Activated T-helper 1 cell treated with anti-CD3 and anti-CD28 coated beads, Interleukin-2, amount 50 U/mL, for 16 hours (primary cell): ENCODE data around the gene ZMYM5.
"Not testable (repeated sequence)": the region's sequence is repeated elsewhere in the genome, so short reads cannot be mapped to it uniquely, and the experiment has no call there.

Source experiments
- DNase-seq, 2 donors: peaks; one replicate each; pipeline ENCODE4 v3.0.0-alpha.2; 2020; ENCODE audit warnings: low read depth in 1 of 2, low spot score in 1 of 2

The ZMYM5 gene

GRCh38 chr13:19863323-19864023 is at the start of gene ZMYM5:
ZMYM5 (minus strand) TSS chr13:19863649; CDS start chr13:19852180, 11,469 bp downstream.
- peak; percentile 85 to 92 for DNase-seq

DNA sequence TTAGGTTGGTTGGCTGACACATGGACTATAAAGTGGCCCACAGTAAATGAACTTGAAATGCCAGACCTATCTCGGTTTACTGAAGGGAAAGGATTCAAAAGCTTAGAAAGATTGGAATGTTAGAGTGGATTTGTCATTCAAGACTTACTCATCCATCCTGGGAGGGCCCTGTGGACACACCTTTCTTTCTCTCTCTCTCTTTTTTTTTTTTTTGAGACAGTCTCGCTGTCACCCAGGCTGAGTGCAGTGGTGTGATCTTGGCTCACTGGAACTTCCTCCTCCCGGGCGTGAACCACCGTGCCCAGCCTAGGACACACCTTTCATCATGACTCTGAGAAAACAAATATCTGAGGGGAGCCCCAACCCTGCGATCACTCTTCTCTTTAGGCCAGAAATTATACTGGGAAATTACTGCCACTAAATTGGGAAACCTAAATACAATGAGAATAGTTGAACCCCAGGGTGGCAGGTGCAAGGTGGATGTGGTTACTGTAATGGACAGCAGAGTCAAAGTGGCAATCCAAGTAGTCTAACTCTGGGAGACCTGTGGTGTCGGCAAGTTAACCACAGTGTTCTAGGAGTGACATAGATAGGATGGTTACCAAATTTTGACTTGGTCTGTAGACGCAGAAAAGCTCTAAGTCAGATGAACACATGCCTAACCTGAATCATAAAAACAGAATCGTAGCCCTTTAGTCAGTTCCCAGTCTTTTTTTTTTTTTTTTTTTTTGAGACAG is 47.1 kb upstream of the ZMYM5 start:
- DNase-seq = no peak

DNA sequence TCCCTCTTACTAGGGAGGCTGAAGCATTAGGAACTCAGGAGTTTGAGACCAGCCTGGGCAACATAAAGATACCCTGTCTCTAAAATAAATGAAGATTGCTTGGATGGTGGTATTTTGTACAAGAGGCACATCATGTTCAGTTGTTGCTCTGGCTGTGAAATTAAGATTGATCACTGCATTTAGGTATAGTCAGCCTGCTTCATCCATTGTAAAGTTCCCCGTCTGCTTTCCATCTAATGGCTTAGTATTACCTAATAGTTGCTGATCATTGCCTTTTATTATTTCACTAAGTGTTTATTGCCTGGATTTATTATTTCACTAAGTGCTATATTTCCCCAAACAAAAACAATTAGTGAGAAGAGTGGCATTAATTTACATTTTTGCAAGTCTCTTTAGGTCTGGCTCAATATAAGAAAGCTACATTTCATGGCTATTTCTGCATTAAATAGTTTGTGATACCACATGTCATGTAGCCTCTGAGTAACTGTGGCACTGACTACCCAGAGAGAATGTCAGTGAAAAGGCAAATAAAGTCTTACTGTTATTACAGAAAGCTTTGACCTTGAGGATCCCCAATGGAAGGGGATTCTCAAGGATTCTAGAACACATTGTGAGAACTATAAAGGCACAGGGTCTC is 45.0 kb upstream of the ZMYM5 start:
- DNase-seq = no peak

DNA sequence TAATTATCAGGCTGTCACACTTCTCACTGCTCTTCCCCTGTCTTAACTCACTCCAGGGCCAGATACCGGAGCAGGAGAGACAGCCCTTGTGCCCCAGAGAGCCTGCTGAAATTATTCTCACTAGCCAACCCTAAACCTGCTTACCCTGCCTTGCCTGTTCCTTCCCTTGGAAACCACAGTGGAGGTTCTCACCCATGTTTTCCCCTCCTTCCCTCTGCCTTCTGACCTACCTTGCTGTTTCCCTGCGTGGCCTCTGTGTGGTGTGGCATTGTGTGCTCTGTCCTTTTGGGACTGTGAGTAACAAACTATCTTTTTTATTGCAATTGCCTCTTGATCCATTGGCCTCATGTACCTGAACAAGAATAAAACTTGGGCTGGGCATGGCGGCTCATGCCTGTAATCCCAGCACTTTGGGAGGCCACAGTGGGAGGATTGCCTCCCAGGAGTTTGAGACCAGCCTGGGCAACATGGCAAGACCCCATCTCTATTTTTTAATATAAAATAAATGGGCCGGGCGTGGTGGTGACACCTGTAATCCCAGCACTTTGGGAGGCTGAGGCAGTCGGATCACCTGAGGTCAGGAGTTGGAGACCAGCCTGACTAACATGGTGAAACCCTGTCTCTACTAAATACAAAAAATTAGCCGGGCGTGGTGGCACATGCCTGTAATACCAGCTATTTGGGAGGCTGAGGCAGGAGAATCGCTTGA is 42.2 kb upstream of the ZMYM5 start:
- DNase-seq = not testable (repeated sequence)

DNA sequence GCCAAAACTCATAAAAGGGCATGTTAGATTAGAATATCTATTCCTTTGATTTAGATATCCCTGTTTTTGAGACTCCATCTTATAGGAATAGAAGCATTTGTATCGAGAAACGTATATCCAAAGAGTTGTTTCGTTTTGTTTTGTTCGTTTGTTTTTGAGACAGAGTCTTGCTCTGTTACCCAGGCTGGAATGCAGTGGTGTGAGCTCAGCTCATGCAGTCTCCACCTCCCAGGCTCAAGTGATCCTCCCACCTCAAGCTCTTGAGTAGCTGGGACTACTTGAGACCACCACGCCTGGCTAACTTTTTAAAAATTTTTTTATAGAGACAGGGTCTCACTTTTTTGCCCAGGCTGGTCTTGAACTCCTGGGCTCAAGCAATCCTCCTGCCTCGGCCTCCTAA is 26.6 kb upstream of the ZMYM5 start:
- DNase-seq = no peak

DNA sequence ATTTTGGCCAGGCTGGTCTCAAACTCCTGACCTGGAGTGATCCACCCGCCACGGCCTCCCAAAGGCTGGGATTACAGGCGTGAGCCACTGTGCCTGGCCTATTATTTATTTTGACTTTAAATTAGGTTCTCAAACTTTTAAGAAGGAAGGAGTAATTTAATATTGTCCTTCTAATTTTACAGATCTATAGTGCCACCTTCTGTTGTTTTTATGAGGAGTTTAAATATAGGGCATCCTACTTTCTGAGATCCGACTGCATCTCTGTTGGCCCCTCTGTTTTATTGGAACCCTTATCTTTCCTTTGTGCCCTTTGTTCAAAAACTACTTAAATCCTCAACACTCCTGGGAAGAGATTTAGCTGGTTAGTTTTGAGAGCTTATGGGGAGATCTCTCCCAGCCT is 25.4 kb upstream of the ZMYM5 start:
- DNase-seq = no peak

DNA sequence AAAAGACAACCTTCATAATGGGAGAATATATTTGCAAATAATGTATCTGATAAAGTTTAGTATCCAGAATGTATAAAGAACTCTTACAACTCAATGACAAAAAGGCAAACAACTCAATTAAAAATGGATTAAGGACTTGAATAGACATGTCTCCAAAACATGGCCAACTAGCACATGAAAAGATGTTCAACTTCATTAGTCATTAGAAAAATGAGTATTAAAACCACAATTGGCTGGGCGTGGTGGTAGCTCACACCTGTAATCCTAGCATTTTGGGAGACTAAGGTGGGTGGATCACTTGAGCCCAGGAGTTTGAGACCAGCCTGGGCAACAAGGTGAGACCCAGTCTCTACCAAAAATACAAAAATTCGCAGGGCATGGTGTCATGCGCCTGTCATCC is 18.8 kb upstream of the ZMYM5 start:
- no peak for DNase-seq

GRCh38 chr13:19881641-19882040 is 18.2 kb upstream of the ZMYM5 start:
- no peak for DNase-seq

GRCh38 chr13:19864746-19865309 is 1.4 kb upstream of the ZMYM5 start:
- peak; percentile 51 to 58 for DNase-seq

DNA sequence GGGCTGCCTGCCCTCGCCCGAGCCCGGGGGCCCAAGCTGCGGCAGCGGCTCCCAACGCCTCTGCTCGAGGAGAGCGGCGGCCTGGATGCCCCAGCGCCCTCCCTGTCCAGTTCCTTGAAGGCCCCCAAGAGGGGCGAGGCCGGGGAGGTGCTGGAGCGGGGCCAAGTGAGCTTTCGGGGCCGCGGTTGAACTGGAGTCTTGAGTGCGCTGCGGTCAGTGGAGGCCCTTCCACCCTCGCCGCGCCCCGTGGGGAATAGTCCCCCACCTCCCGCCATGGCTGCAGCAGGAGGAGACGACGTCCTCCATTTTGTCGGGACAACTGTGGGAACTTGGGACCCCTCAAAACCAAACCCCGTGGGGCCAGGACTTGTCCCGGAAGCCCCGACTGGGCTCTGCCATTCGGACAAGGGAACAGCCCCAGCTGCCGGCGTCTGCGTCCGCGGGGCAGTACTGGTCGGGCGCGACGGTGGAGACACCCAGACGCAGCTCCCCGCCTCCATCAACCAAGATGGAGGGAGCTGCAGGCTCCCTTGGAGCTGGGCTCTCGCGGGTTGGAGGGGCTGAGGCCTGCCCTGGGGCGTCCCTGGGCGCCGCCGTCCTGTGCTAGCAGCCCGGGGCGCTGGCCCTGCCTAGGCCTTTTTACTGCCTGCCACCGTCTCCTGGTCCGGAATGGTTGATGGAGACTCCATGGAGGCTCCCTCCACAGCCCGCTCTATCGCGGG is 736 bp upstream of the ZMYM5 start:
- peak; percentile 41 to 44 for DNase-seq

DNA sequence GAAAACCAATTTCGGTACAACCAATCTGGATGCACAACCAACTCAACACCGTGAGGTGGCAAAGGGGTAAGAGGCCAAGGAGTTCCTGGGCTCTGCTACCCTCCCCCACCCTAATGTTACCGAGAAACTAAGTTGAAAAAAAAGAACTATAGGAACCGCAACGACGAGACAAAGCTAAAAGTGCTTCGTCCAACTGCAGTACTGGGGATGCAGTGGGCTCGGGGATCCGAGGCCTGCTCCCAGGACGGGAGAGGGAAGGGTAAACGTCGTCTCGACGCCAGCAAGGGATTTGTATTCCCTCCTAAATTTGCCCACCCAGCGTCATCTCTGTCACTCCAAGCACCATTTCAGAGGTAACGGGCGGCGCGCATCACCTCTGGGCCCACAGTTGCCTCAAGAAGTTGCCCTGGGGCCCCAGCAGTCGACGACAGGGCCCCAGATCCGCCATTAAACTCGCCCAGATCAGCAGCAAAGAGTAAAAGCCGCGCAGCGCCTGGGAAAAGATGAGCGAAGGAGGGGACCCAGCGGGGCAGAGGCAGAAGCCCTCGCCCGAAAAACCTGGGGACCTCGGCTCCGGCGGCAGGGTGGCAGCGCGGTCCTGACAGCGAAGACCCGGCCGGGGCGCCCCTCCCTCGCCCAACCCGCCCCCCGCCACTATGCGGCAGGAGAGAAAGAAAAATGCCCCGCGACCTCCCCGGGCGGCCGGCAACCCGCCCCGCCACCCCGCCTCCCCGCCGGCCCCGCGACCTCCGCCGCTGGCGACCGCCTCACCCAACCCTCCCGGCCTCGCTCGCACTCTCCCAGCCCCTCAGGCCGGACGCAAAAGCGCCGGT is 752 bp downstream of the ZMYM5 start:
- peak; percentile 20 to 28 for DNase-seq

GRCh38 chr13:19861762-19862161 is 1.7 kb downstream of the ZMYM5 start:
- no peak for DNase-seq

DNA sequence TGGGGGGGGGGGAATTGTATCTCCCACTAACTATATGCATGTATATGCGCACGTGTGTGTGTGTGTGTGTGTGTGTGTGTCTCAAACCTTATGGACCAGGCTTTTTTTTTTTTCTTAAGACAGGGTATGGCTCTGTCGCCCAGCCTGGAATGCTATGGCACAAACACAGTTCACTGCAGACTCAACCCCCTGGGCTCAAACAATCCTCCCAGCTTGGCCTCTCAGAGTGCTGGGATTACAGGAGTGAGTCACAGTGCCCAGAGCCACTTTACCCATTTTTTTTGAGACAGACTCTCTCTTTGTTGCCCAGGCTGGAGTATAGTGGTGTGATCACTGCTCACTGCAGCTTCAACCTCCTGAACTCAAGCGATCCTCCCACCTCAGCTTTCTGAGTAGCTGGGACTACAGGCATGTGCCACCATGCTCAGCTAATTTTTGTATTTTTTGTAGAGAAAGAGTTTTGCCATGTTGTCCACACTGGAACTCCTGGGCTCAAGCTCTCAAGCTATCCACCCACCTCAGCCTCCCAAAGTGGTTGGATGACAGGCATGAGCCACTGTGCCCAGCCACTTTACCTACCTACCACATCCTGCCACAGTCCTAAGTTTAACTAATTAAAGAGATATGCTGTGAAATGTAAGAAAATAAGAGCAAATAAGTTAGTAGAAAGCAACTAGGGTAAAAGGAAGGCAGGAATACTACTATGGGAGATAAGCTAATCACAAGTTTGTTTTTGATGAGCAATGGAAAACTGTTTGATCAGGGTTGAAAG is 2.4 kb downstream of the ZMYM5 start:
- DNase-seq = no peak

- not testable (repeated sequence) for DNase-seq
Observed at GRCh38 chr13:19857637-19858036, 5.8 kb downstream of the ZMYM5 start.

DNA sequence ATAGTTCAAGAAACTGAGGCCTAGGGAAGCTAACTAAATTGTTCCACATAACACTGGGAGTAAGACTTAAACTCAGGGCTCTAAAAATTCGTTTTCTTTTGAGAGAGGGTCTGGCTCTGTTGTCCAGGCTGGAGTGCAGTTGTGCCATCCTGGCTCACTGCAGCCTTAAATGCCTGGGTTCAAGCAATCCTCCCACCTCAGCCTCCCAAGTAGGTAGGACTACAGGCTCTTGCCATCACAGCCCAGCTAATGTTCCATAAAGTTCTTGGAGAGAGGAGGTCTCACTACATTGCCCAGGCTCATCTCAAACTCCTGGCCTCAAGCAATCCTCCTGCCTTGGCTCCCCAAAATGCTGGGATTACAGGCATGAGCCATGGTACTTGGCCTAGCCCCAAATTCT is 10.7 kb downstream of the ZMYM5 start:
- no peak for DNase-seq

DNA sequence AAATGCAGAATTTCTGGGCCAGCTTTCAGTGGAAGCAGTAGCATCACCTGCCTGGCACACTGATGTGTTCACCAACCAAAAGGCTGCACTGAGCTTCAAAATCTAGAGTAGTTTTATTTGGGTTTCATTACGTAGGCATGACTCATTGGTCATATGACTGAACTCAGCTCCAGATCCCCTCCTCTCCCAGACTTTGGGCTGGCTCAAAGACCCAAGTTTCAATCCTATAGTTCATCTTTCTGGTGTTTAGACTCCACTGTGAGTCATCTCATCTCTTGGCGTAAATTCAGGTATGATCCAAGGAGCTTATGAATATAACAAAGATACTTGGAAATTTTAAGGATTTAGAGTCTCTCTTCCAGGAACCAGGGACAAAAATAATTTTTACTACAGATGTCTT is 17.7 kb downstream of the ZMYM5 start:
- DNase-seq = no peak

GRCh38 chr13:19838865-19839275 is 24.6 kb downstream of the ZMYM5 start:
- DNase-seq = no peak

GRCh38 chr13:19836472-19836871 is 27.0 kb downstream of the ZMYM5 start:
- no peak for DNase-seq

DNA sequence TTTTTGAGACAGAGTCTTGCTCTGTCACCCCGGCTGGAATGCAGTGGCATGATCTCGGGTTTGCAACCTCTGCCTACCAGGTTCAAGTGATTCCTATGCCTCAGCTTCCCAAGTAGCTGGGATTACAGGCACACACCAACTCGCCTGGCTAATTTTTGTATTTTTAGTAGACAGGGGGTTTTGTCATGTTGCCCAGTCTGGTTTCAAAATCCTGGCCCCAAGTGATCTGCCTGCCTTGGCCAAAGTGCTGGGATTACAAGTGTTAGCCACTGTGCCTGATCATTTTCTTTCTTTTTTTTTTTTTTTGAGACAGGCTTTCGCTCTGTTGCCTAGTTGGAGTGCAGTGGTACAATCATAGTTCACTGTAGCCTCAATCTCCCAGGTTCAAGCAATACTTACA is 28.7 kb downstream of the ZMYM5 start:
- no peak for DNase-seq
